ENCODE results near the gene LATS2.

The LATS2 gene

GRCh38 chr13:21037656-21038055, 23.7 kb downstream of the LATS2 start:
- DNase-seq (ENCODE audit: extremely low read depth, low read depth): no peak
- no peak for TF ChIP-seq CTCF (IDR thresholded peaks at IDR 0.05; ENCODE audit: low read depth, low read length)

- no peak for DNase-seq (ENCODE audit: extremely low read depth, low read depth)
- no peak for TF ChIP-seq CTCF (IDR thresholded peaks at IDR 0.05; ENCODE audit: low read depth, low read length)
Observed at GRCh38 chr13:21035498-21035897, 25.9 kb downstream of the LATS2 start.

GRCh38 chr13:21034603-21035191, 26.7 kb downstream of the LATS2 start:
- no peak for DNase-seq (ENCODE audit: extremely low read depth, low read depth)
- peak; percentile 8; the same call in 1 of the 2 replicates for TF ChIP-seq CTCF (IDR thresholded peaks at IDR 0.05; ENCODE audit: low read depth, low read length)

GRCh38 chr13:21033856-21034602, 27.4 kb downstream of the LATS2 start:
- no peak for DNase-seq (ENCODE audit: extremely low read depth, low read depth)
- no peak for TF ChIP-seq CTCF (IDR thresholded peaks at IDR 0.05; ENCODE audit: low read depth, low read length)

GRCh38 chr13:21033212-21033840, 28.1 kb downstream of the LATS2 start:
- no peak for DNase-seq (ENCODE audit: extremely low read depth, low read depth)
- no peak for TF ChIP-seq CTCF (IDR thresholded peaks at IDR 0.05; ENCODE audit: low read depth, low read length)

- no peak for DNase-seq (ENCODE audit: extremely low read depth, low read depth)
- TF ChIP-seq CTCF (IDR thresholded peaks at IDR 0.05; ENCODE audit: low read depth, low read length): no peak
Observed at GRCh38 chr13:21032656-21033055, 28.7 kb downstream of the LATS2 start.
